Stomach smooth muscle (tissue), 2 donors: ENCODE data around the gene CETP.

ENCODE experiments used
- H3K27ac ChIP-seq: one replicate; pipeline ENCODE4 v1.7.0; 2013; ENCODE audit warnings: mild to moderate bottlenecking, low read length, inconsistent platforms
- H3K27me3 ChIP-seq, 2 donors: one replicate each; pipeline ENCODE4 v1.7.0; 2013; ENCODE audit warnings: low read length in 2 of 2; ENCODE audit not compliant: insufficient read depth in 2 of 2, control insufficient read depth in 1 of 2
- H3K36me3 ChIP-seq, 2 donors: one replicate each; pipeline ENCODE4 v1.7.0; 2013; ENCODE audit warnings: low read length in 2 of 2; ENCODE audit not compliant: control insufficient read depth in 2 of 2, insufficient read depth in 2 of 2
- H3K4me1 ChIP-seq: one replicate; pipeline ENCODE4 v1.7.0; 2013; ENCODE audit warnings: low read length; ENCODE audit not compliant: control insufficient read depth, insufficient read depth
- H3K4me3 ChIP-seq, 2 donors: one replicate each; pipeline ENCODE4 v1.7.0; 2013; ENCODE audit warnings: low read length in 2 of 2
- H3K9ac ChIP-seq, 2 donors: one replicate each; pipeline ENCODE4 v1.7.0; 2013; ENCODE audit warnings: low read length in 2 of 2, mild to moderate bottlenecking in 1 of 2
- H3K9me3 ChIP-seq, 2 donors: one replicate each; pipeline ENCODE4 v1.7.0; 2013; ENCODE audit warnings: low read length in 2 of 2; ENCODE audit not compliant: control insufficient read depth in 2 of 2
- donor health status: healthy.
- donor health status: Pancreatic carcinoma.

The CETP gene

GRCh38 chr16:56946767-56947603 is 14.8 kb upstream of the CETP start:
- Histone ChIP-seq H3K4me3 (no peak overlapping the region), H3K4me1 (peaks cover 5% of the 10 kb centered on the region), H3K36me3 (peaks cover 29 to 33% of the 10 kb centered on the region in 2 donors), H3K27me3 (no peaks in the 10 kb centered on the region), H3K9me3 (no peaks in the 10 kb centered on the region), H3K27ac (no peak overlapping the region), H3K9ac (no peak overlapping the region)

- H3K36me3 ChIP-seq: peaks cover 23 to 28% of the 10 kb centered on the region in 2 donors
- no peak overlapping the region for H3K4me3 ChIP-seq
- peaks cover 5% of the 10 kb centered on the region for H3K4me1 ChIP-seq
- no peak overlapping the region for H3K27ac ChIP-seq
- H3K9ac ChIP-seq: no peak overlapping the region
- H3K27me3 ChIP-seq: no peaks in the 10 kb centered on the region
- no peaks in the 10 kb centered on the region for H3K9me3 ChIP-seq
These were observed 14.2 kb upstream of the CETP start for GRCh38 chr16:56947604-56947995.

GRCh38 chr16:56948234-56948633 is 13.5 kb upstream of the CETP start:
- H3K27ac ChIP-seq: no peak overlapping the region
- H3K4me3 ChIP-seq: no peak overlapping the region
- H3K9ac ChIP-seq: no peak overlapping the region
- H3K27me3 ChIP-seq: no peaks in the 10 kb centered on the region
- peaks cover 17 to 22% of the 10 kb centered on the region in 2 donors for H3K36me3 ChIP-seq
- peaks cover 5% of the 10 kb centered on the region for H3K4me1 ChIP-seq
- no peaks in the 10 kb centered on the region for H3K9me3 ChIP-seq

- no peak overlapping the region for H3K9ac ChIP-seq
- no peaks in the 10 kb centered on the region for H3K9me3 ChIP-seq
- H3K4me1 ChIP-seq: peaks cover 5% of the 10 kb centered on the region
- H3K27ac ChIP-seq: no peak overlapping the region
- H3K27me3 ChIP-seq: no peaks in the 10 kb centered on the region
- peaks cover 3 to 8% of the 10 kb centered on the region in 2 donors for H3K36me3 ChIP-seq
- H3K4me3 ChIP-seq: no peak overlapping the region
These were observed 11.7 kb upstream of the CETP start for GRCh38 chr16:56950051-56950450.

- no peak overlapping the region for H3K27ac ChIP-seq
- no peaks in the 10 kb centered on the region for H3K27me3 ChIP-seq
- H3K9me3 ChIP-seq: no peaks in the 10 kb centered on the region
- peaks cover 0 to 4% of the 10 kb centered on the region in 2 donors for H3K36me3 ChIP-seq
- no peak overlapping the region for H3K9ac ChIP-seq
- no peak overlapping the region for H3K4me3 ChIP-seq
- H3K4me1 ChIP-seq: peaks cover 3% of the 10 kb centered on the region
These were observed 11.3 kb upstream of the CETP start for GRCh38 chr16:56950455-56950854.

DNA sequence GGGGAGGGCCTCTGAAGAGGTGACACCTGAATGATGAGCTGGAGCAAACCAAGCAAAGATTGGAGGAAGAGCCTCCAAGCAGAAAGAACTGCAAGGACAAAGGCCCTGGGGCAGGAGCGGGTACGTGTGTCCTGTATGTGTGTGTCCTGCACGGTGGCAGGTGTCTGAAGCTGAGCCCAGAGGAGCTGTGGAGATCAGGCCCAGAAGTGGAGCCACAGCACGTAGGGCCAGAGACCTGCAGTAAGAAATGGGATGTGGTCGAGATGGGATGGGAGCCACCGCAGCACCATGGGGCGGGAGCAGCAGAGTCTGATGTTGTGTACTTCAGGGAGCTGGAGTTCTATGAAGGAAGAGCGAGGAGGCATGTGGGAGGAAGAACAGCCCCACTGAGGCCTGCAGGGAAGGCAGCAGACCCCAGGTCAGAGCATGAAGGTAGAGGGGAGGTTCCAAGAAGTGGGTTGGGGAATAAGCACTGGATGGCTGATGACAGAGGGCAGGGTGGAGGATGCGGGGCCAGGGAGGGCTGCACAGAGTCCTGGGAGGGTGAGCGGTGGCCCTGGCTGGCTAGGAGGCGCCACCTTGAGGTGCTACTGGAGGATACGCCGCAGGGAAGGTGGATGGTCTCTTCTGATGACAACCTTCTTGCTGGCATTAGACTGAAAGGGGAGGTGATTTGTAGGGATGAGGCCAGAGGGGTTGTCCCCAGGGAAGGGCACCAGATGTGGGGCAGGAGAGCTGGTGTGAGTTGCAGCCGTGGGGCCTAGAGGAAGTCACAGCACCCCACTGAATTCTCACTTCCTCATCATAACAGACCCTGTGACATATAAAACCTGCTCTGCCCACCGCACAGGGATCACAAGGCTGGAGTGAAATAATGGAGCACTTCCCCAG is 10.6 kb upstream of the CETP start:
- Histone ChIP-seq H3K27ac (no peak overlapping the region), H3K9me3 (no peaks in the 10 kb centered on the region), H3K4me3 (no peak overlapping the region), H3K27me3 (no peaks in the 10 kb centered on the region), H3K4me1 (peaks cover 3% of the 10 kb centered on the region), H3K9ac (no peak overlapping the region), H3K36me3 (peaks cover 0 to 2% of the 10 kb centered on the region in 2 donors)

DNA sequence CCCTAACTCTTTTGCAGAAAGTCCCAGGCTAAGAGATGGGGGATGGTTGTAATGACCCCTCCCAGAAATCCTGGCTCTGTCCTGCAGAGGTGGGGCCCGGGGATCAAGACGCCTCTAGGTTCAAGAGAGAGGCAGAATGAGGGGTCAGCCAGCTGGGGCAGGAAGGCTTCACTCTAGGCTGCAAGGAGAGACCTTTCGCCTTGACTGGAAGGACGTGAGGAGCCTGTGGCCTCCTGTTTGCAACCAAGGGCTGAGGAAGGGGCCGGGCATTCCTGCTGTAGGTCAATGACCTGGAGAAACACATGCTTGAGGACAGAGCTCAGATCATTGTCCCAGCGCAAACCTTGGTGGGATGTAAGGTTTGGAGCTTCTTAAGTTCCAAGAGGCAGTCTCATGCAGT is 8.7 kb upstream of the CETP start:
- Histone ChIP-seq H3K27ac (no peak overlapping the region), H3K36me3 (peaks cover 0 to 2% of the 10 kb centered on the region in 2 donors), H3K4me1 (no peaks in the 10 kb centered on the region), H3K9ac (no peak overlapping the region), H3K9me3 (no peaks in the 10 kb centered on the region), H3K4me3 (no peak overlapping the region), H3K27me3 (no peaks in the 10 kb centered on the region)

GRCh38 chr16:56956076-56956475 is 5.7 kb upstream of the CETP start:
- H3K4me3 ChIP-seq: no peak overlapping the region
- H3K27me3 ChIP-seq: no peaks in the 10 kb centered on the region
- peaks cover 2% of the 10 kb centered on the region for H3K4me1 ChIP-seq
- H3K36me3 ChIP-seq: no peaks in the 10 kb centered on the region
- no peak overlapping the region for H3K27ac ChIP-seq
- no peaks in the 10 kb centered on the region for H3K9me3 ChIP-seq
- no peak overlapping the region for H3K9ac ChIP-seq

DNA sequence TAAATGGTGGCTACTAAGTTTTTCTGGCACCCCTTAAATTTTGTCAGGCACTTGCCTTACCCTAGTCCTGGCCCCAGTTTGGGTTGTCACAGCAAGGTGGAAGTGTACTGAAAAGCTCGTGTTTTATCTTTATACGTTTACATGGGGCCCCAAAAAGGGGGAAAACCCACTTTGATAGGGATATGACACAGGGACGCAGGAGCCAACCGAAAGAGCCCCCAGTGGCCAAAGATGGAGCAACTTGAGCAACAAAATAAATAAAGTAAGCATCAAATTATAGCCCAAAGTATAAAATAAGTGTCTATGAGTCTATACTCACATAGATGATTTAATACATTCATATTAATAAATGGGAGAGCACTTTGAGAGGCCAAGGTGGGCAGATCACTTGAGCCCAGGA is 5.0 kb upstream of the CETP start:
- Histone ChIP-seq H3K27ac (no peak overlapping the region), H3K9ac (no peak overlapping the region), H3K9me3 (no peaks in the 10 kb centered on the region), H3K4me1 (peaks cover 5% of the 10 kb centered on the region), H3K36me3 (no peaks in the 10 kb centered on the region), H3K4me3 (no peak overlapping the region), H3K27me3 (no peaks in the 10 kb centered on the region)

- peaks cover 6% of the 10 kb centered on the region for H3K4me1 ChIP-seq
- no peaks in the 10 kb centered on the region for H3K36me3 ChIP-seq
- H3K27ac ChIP-seq: no peak overlapping the region
- no peak overlapping the region for H3K9ac ChIP-seq
- no peak overlapping the region for H3K4me3 ChIP-seq
- no peaks in the 10 kb centered on the region for H3K27me3 ChIP-seq
- no peaks in the 10 kb centered on the region for H3K9me3 ChIP-seq
These were observed 969 bp upstream of the CETP start for GRCh38 chr16:56960681-56961281.
